Spinal cord (tissue), 10 donors: ENCODE measurements around the gene NKX2-4. TPM values are rescaled to one million over a fixed set of nuclear protein-coding genes. Genes with fewer than 3 reads are reported as not detected.
"Not testable (repeated sequence)": the region's sequence is repeated elsewhere in the genome, so short reads cannot be mapped to it uniquely, and the experiment has no call there.

Source experiments
- DNase-seq, 6 donors: peaks; one replicate each; pipeline versions ENCODE4 v3.0.0 to v3.0.0-alpha.2; 2013 to 2015; ENCODE audit warnings: low spot score in 6 of 6, low read depth in 4 of 6
- H3K27ac ChIP-seq: one replicate; pipeline ENCODE4 v1.5.1; 2013; ENCODE audit warnings: low read depth, low read length, control low read depth
- H3K27me3 ChIP-seq: one replicate; pipeline ENCODE4 v1.6.1; 2013; ENCODE audit warnings: low read length; ENCODE audit not compliant: control insufficient read depth, insufficient read depth
- H3K36me3 ChIP-seq: one replicate; pipeline ENCODE4 v1.6.1; 2013; ENCODE audit warnings: low read length; ENCODE audit not compliant: control insufficient read depth, insufficient read depth
- H3K4me1 ChIP-seq: one replicate; pipeline ENCODE4 v1.6.1; 2013; ENCODE audit warnings: low read length; ENCODE audit not compliant: control insufficient read depth, insufficient read depth
- H3K4me3 ChIP-seq: one replicate; pipeline ENCODE4 v1.5.1; 2013; ENCODE audit warnings: low read depth, low read length, control low read depth
- H3K9me3 ChIP-seq: one replicate; pipeline ENCODE4 v1.6.1; 2013; ENCODE audit warnings: low read length; ENCODE audit not compliant: control insufficient read depth, insufficient read depth
- WGBS: methylation state at CpG from one replicate; pipeline ENCODE4 v1.1.5; 2013; ENCODE audit warnings: missing lambda C conversion rate; ENCODE audit not compliant: insufficient coverage; 5-methylcytosine and 5-hydroxymethylcytosine counted together
- long read RNA-seq, 4 donors: transcript quantifications; one replicate each; lab custom pipeline, GENCODE V29; 2026
- polyA plus RNA-seq, 2 donors: library from polyadenylated mRNA; unstranded; fragments of 120-200 nt; gene quantifications; one replicate each; pipeline ENCODE4 v1.2.1, GENCODE V29; 2013; ENCODE audit not compliant: insufficient read length in 2 of 2
- total RNA-seq, 2 donors: library from RNA; depleted of rRNA in 1 of 2; stranded (reverse); fragments of 120-200 nt in 1 of 2; fragments of >200 nt in 1 of 2; gene quantifications; one replicate each; pipeline versions ENCODE4 v1.2.3 to v1.2.4, GENCODE V29; 2013 to 2014
- donor health status: healthy.

NKX2-4 gene
- under 1 TPM in 1 of 2 donors, not detected in 1; 0.11 TPM for total RNA-seq
- polyA plus RNA-seq, result not detected
- long read RNA-seq, donor 1, result 0 reads
- long read RNA-seq, donor 2, result 0 reads
- long read RNA-seq, donor 3, result 0 reads
- long read RNA-seq, donor 4, result 0 reads

DNA sequence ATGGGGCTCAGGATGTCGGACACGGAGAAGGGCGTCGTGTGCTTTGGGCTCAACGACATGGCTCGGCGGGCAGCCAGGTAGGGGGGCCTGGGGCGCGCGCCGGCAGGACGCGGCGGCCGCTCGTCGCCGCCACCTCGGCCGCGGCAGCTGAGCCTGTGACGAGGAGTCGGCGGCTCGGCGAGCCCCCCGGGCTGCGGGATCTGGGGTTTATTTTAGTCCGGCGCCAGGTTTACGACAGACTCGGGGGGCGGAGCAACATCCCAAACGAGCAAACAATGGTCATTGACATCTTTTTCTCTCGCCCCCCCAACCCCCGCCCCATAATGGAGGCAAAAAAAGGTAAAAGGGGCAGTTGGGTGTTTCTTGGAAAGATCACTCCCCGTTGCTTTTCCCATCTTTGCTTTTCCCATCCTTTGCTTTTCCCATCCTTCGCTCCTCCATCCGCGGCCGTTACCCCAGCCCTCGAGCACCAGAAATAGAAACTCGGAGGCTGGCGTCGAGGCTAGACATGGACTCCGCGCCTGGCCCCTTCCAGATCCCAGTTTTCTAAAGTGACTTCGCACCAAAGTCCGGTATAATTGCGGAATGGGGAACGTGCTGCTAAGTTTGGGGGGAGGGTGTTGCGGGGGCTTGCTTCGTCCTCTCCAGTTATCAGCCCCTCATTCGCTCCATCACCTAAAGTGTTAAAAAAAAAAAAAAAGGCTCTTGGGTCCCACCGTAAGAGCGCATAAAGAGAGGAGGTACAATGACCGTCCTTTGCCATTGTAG is at the start of gene NKX2-4:
Gene NKX2-4 (minus strand): TSS at position 186 of the 768 bp plus-strand sequence. CDS start 127 bp downstream, at position 59.
- 1% methylated on average over 43 of the region's 57 CpGs for WGBS
- Histone ChIP-seq H3K36me3 (no peaks in the 10 kb centered on the region), H3K4me3 (no peak within 1 kb of the TSS), H3K4me1 (peaks cover 3% of the 10 kb centered on the region), H3K9me3 (no peaks in the 10 kb centered on the region), H3K27me3 (peaks cover 81% of the 10 kb centered on the region), H3K27ac (no peak within 1 kb of the TSS)
- peak in 2 of 6 donors; percentile 17 to 25 for DNase-seq

DNA sequence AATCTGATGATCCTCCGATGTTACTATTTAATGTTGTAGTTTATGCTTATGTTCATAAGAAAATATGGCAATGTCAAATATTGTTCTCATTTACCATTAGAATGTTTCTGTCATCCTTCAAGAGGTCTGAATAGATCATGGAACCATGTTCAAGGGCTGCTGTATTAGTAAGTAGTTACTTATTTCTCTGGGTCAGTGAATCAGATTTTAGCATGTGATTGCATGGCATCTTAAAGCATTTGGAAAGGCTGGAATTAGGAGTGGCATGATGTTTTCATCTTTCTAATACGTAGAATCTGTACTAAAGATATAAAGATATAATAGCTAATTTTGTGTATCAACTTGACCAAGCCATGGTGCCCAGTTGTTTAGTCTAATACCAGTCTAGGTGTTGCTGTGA is 40.5 kb upstream of the NKX2-4 start:
- H3K27me3 ChIP-seq, result no peaks in the 10 kb centered on the region
- WGBS, result no CpG with 5 or more reads among the region's 2 CpGs
- no peaks in the 10 kb centered on the region for H3K9me3 ChIP-seq
- no peak overlapping the region for H3K27ac ChIP-seq
- no peak overlapping the region for H3K4me3 ChIP-seq
- H3K36me3 ChIP-seq, result no peaks in the 10 kb centered on the region
- no peaks in the 10 kb centered on the region for H3K4me1 ChIP-seq
- DNase-seq, result no peak

DNA sequence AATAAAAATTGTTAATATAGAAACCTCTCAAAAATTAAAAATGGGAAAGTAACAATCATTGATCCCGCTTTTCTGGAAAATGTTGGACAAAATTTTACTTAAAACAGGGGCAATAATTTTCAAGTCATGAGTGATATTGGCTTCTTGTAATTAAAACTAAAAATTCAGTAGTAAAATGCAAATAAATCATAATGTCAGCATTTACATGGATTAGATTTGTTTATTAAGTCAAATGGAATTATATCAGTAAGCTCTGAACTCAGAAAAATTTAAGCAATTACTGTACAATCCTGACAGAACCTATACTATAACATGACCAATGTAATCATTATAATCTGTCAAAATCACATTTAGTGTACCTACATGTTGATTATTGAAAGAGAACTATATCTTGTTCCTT is 39.9 kb upstream of the NKX2-4 start:
- Histone ChIP-seq H3K4me3 (no peak overlapping the region), H3K4me1 (no peaks in the 10 kb centered on the region), H3K27ac (no peak overlapping the region), H3K9me3 (no peaks in the 10 kb centered on the region), H3K27me3 (no peaks in the 10 kb centered on the region), H3K36me3 (no peaks in the 10 kb centered on the region)
- no CpG with 5 or more reads among the region's 1 CpG for WGBS
- no peak for DNase-seq

DNA sequence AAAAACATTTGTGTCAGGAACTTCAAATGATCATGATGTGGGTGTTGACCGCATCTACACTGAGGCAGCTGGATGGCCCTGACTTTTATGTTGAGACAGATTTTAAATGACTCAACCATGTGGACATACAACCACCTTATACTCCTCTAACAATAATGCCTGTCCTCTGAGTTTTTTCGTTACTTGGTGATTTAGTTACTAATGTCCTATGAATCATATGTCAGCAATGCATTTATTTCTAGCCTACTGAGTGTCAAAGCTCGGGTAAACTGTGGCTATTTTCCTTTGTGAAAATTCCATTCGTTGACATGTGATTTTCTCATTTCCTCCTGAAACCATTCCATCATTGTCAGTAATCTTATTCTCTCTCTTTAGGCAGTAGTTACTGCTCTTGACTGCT is 38.9 kb upstream of the NKX2-4 start:
- no peaks in the 10 kb centered on the region for H3K36me3 ChIP-seq
- no peak for DNase-seq
- H3K4me3 ChIP-seq, result no peak overlapping the region
- 25% methylated on average over 2 of the region's 4 CpGs for WGBS
- H3K27me3 ChIP-seq, result no peaks in the 10 kb centered on the region
- no peak overlapping the region for H3K27ac ChIP-seq
- no peaks in the 10 kb centered on the region for H3K4me1 ChIP-seq
- no peaks in the 10 kb centered on the region for H3K9me3 ChIP-seq

DNA sequence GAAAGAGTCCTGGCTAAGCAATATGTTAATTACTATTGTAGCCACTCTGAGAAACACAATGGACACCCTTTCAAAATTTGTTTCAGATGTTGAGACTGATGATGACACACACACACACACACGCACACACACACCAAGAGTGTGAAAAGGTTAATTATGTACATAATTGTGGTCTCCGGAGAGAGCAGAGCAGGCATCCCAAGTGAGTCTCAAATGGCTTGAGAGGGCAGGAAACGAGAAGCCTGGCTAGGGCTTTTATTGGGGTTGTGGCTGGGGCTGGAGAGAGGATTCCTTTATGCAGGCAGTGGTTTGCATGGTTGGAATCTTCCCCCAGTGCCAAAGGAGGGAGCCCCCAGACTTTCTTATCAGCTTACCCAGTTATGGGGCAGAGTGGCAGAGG is 38.2 kb upstream of the NKX2-4 start:
- no peaks in the 10 kb centered on the region for H3K36me3 ChIP-seq
- no peaks in the 10 kb centered on the region for H3K4me1 ChIP-seq
- H3K27me3 ChIP-seq, result no peaks in the 10 kb centered on the region
- no peak overlapping the region for H3K27ac ChIP-seq
- no peak for DNase-seq
- no peak overlapping the region for H3K4me3 ChIP-seq
- 14% methylated on average over 1 of the region's 3 CpGs for WGBS
- H3K9me3 ChIP-seq, result no peaks in the 10 kb centered on the region

DNA sequence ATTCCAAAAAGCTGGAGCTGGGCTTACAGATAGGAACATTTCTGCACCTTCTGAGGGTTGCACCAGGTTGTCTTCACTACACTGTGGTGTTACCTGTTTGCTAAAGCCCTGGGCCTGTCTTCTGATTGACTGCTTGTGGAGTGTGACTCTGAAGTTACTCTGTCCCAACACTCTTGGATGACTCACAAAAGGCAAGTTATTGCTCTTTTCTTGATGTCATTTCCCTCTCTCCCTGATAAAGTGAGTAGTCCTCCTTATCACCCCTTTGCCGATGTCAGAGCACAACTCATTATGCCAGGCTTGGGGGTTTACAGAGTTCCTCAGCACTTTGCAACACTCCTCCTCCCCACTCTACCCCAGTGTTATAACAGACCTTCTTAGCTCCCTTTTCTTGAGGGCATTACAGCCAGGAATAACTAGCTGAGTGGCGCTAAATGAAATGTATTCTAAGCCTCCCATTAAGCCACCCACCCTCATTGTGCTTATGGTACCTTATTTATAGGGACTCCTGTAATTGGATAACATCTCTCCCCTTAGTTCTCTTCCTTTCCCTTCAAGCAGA is 36.1 kb upstream of the NKX2-4 start:
- H3K36me3 ChIP-seq, result no peaks in the 10 kb centered on the region
- no peak overlapping the region for H3K27ac ChIP-seq
- H3K27me3 ChIP-seq, result no peaks in the 10 kb centered on the region
- H3K9me3 ChIP-seq, result no peaks in the 10 kb centered on the region
- DNase-seq, result no peak
- H3K4me1 ChIP-seq, result no peaks in the 10 kb centered on the region
- 71% methylated on average over 1 of the region's 2 CpGs for WGBS
- H3K4me3 ChIP-seq, result no peak overlapping the region

DNA sequence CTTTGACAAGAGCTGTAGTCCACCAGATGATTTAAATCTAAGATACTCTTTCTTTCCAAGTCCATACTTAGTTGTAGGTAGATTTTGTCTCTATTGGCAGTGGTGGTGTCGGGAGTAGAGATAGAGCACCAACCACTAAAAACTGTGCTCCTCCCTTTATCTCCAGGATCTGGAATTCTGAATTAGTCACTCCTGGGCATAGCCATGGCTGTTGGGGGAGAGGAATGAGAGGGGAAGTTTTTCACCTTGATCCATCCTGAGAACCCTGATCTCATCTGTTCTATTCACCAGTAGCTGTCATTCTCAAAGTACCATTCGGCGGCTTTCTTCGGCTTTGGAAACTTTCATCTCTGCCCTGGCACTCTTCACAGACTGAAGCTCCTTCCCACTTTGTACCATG is 35.6 kb upstream of the NKX2-4 start:
- 94% methylated on average over 3 of the region's 4 CpGs for WGBS
- no peaks in the 10 kb centered on the region for H3K9me3 ChIP-seq
- no peak overlapping the region for H3K4me3 ChIP-seq
- H3K4me1 ChIP-seq, result no peaks in the 10 kb centered on the region
- DNase-seq, result no peak
- H3K36me3 ChIP-seq, result no peaks in the 10 kb centered on the region
- no peaks in the 10 kb centered on the region for H3K27me3 ChIP-seq
- H3K27ac ChIP-seq, result no peak overlapping the region

DNA sequence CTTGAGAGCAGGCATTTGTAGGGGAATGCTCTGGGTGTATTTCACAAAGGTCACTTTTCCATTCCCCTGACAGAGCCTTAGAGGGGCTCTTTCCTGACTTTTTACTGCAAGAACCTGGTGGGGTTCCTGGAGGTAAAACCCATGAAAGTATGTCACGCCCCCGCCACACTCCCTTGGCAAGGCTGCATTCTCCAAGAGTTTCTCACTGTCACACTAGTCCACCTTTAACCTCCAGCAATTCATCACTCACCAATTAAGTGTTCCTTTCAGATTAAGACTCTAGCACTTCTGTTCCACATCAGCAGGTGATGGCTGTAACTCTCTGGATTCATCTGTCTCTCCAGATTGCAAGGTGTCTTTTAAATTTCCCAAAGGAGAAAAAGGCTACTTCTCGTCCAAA is 32.7 kb upstream of the NKX2-4 start:
- no peaks in the 10 kb centered on the region for H3K27me3 ChIP-seq
- H3K9me3 ChIP-seq, result peaks cover 2% of the 10 kb centered on the region
- H3K27ac ChIP-seq, result no peak overlapping the region
- H3K36me3 ChIP-seq, result no peaks in the 10 kb centered on the region
- H3K4me1 ChIP-seq, result no peaks in the 10 kb centered on the region
- 83% methylated on average over 2 of the region's 3 CpGs for WGBS
- no peak for DNase-seq
- no peak overlapping the region for H3K4me3 ChIP-seq

DNA sequence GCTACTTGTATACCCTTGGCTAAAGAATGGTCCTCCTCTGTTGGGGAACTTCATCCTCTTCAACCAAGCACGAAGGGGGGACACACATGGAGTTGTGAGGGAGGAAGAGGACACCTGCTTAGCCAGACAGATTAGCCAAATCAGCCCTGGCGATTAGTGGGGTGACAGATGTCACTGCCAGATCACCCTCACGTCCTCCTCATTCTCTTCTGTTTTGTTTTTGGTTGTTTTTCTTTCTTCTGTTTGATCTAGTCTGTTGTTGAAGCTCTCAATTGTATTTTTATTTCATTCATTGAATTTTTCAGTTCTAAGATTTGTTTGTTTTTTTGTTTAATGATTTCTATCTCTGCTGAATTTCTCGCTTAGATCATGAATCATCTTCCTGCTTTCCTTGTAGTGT is 27.5 kb upstream of the NKX2-4 start:
- Histone ChIP-seq H3K27me3 (no peaks in the 10 kb centered on the region), H3K27ac (no peak overlapping the region), H3K4me1 (no peaks in the 10 kb centered on the region), H3K4me3 (no peak overlapping the region), H3K36me3 (no peaks in the 10 kb centered on the region), H3K9me3 (peaks cover 7% of the 10 kb centered on the region)
- 60% methylated on average over 1 of the region's 4 CpGs for WGBS
- DNase-seq, result no peak

DNA sequence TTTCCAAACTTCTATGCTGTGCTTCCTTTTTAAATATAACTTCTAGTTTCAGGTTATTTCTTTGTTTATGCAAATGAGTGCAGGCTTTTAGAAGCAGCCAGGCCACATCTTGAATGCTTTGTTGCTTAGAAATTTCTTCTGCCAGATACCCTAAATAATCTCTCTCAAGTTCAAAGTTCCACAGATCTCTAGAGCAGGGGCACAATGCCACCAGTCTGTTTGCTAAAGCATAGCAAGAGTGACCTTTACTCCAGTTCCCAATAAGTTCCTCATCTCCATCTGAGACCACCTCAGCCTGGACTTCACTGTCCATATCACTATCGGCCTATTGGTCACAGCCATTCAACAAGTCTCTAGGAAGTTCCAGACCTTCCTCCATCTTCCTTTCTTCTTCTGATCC is 26.4 kb upstream of the NKX2-4 start:
- H3K36me3 ChIP-seq, H3K4me3 ChIP-seq, H3K27ac ChIP-seq, H3K9me3 ChIP-seq, H3K27me3 ChIP-seq, DNase-seq, H3K4me1 ChIP-seq: not testable (repeated sequence)
- 100% methylated on average over 1 of the region's 1 CpG for WGBS
